Kidney (tissue), 14 donors: Measurements from ENCODE around the gene SRCIN1. TPM values are rescaled to one million over a fixed set of nuclear protein-coding genes. Genes with fewer than 3 reads are reported as not detected.

Source experiments
- DNase-seq, 5 donors: peaks; one replicate each; pipeline ENCODE4 v3.0.0-alpha.2; 2013 to 2020
- FAIRE-seq: peaks from 2 replicates; lab custom pipeline; 2012; peaks lifted over from hg19 to GRCh38; lab: Jason Lieb, UNC
- H3K27ac ChIP-seq, 2 donors: one replicate each; pipeline ENCODE4 v1.7.0; 2013; ENCODE audit warnings: low read depth in 2 of 2, low read length in 2 of 2, inconsistent platforms in 1 of 2
- H3K27me3 ChIP-seq: one replicate; pipeline ENCODE4 v1.7.1; 2013; ENCODE audit warnings: low read length, inconsistent platforms; ENCODE audit not compliant: control insufficient read depth, insufficient read depth
- H3K36me3 ChIP-seq, 3 donors: one replicate each; pipeline versions ENCODE4 v1.7.0 to v1.7.1; 2013; ENCODE audit warnings: low read length in 3 of 3, control low read depth in 1 of 3, inconsistent platforms in 1 of 3; ENCODE audit not compliant: insufficient read depth in 3 of 3, control insufficient read depth in 2 of 3
- H3K4me1 ChIP-seq, 3 donors: one replicate each; pipeline versions ENCODE4 v1.7.0 to v1.7.1; 2013; ENCODE audit warnings: low read length in 3 of 3, inconsistent platforms in 1 of 3, low read depth in 1 of 3; ENCODE audit not compliant: control insufficient read depth in 2 of 3, insufficient read depth in 2 of 3
- H3K4me3 ChIP-seq, 3 donors: one replicate each; pipeline versions ENCODE4 v1.7.0 to v1.8.1; 2013; ENCODE audit warnings: low read length in 3 of 3, control low read depth in 1 of 3, inconsistent platforms in 1 of 3
- H3K9ac ChIP-seq, 3 donors: one replicate each; pipeline versions ENCODE4 v1.7.0 to v1.7.1; 2013; ENCODE audit warnings: low read length in 3 of 3, control low read depth in 1 of 3, inconsistent platforms in 1 of 3
- H3K9me3 ChIP-seq, 3 donors: one replicate each; pipeline versions ENCODE4 v1.7.0 to v1.7.1; 2013; ENCODE audit warnings: low read length in 3 of 3, control low read depth in 1 of 3, inconsistent platforms in 1 of 3; ENCODE audit not compliant: control insufficient read depth in 2 of 3, insufficient read depth in 1 of 3
- CTCF ChIP-seq: IDR thresholded peaks from 3 replicates; pipeline ENCODE4 v1.5.1; 2012; ENCODE audit warnings: mild to moderate bottlenecking, moderate library complexity, borderline replicate concordance; ENCODE audit not compliant: insufficient read depth; ENCODE audit errors: extremely low read depth
- intact Hi-C: fragments of 100-400 bp; cut with DNase I; formaldehyde crosslinking; loops from one replicate; pipeline ENCODE4 v1.11.1; 2022
- polyA plus RNA-seq: library from polyadenylated mRNA; stranded (reverse); fragments of 350-450 nt; fragmentation: Illumina TruSeq; extraction: RNeasy Lipid Tissue Mini Kit (QIAGEN cat#74804); gene quantifications from one replicate; pipeline ENCODE4 v1.2.3, GENCODE V29; 2014; ENCODE audit warnings: low read depth, low replicate concordance; ENCODE audit not compliant: insufficient read depth
- total RNA-seq: library from RNA; stranded (reverse); fragmentation: NEBNext Ultra II Directional; extraction: Animal tissue kit (Norgen Biotek cat#: 25700); gene quantifications from one replicate; pipeline ENCODE4 v1.2.1, GENCODE V29; 2021
- donor health status: control.
- donor health status: control.
- donor health status: control.
- donor health status: control.
- donor health status: control.
- donor health status: DM: yes; HTN: yes; CAD: no.
- donor health status: Normal renal cell carcinoma (clear cell type).

Gene SRCIN1
- total and polyA plus RNA-seq, 2 donors from 2014 or later: 0.34 to 6.1 TPM

- intact Hi-C loops: no loop called here
- TF ChIP-seq CTCF: no peak
- H3K4me1 ChIP-seq: no peaks in the 10 kb centered on the region
- peak in 1 of 5 donors; percentile 31 for DNase-seq
- H3K9me3 ChIP-seq: no peaks in the 10 kb centered on the region
- H3K27me3 ChIP-seq: no peaks in the 10 kb centered on the region
- no peak overlapping the region for H3K4me3 ChIP-seq
- H3K36me3 ChIP-seq: no peaks in the 10 kb centered on the region
- no peak overlapping the region for H3K27ac ChIP-seq
- FAIRE-seq: no peak
- no peak overlapping the region for H3K9ac ChIP-seq
Measured at GRCh38 chr17:38512473-38513058, 93.2 kb downstream of the SRCIN1 start.

- DNase-seq (peak in 2 of 5 donors; percentile 63 to 75), FAIRE-seq (no peak)
- TF ChIP-seq CTCF: no peak
- Histone ChIP-seq H3K9me3 (no peaks in the 10 kb centered on the region), H3K4me1 (no peaks in the 10 kb centered on the region), H3K9ac (no peak overlapping the region), H3K27me3 (no peaks in the 10 kb centered on the region), H3K4me3 (no peak overlapping the region), H3K27ac (no peak overlapping the region), H3K36me3 (no peaks in the 10 kb centered on the region)
- intact Hi-C loops: no loop called here
Measured at GRCh38 chr17:38511150-38512108, 94.3 kb downstream of the SRCIN1 start.

GRCh38 chr17:38510421-38511149 is 95.2 kb downstream of the SRCIN1 start:
- no peaks in the 10 kb centered on the region for H3K4me1 ChIP-seq
- no peaks in the 10 kb centered on the region for H3K9me3 ChIP-seq
- FAIRE-seq (no peak), DNase-seq (peak; percentile 66 to 84 (median 79))
- H3K36me3 ChIP-seq: no peaks in the 10 kb centered on the region
- no peaks in the 10 kb centered on the region for H3K27me3 ChIP-seq
- intact Hi-C loops: no loop called here
- no peak overlapping the region for H3K27ac ChIP-seq
- no peak overlapping the region for H3K4me3 ChIP-seq
- no peak for TF ChIP-seq CTCF
- H3K9ac ChIP-seq: no peak overlapping the region
